Upper lobe of right lung (tissue), 1 donor: Measurements from ENCODE around the gene ZNF532. TPM values are rescaled to one million over a fixed set of nuclear protein-coding genes. Genes with fewer than 3 reads are reported as not detected.
A peak's percentile ranks its signal among the peaks of the same experiment; 100 is the strongest.

Experiments
- ATAC-seq: fragments of 200-7000 bp; cut with Tn5 transposase; one replicate; pipeline ENCODE4 v1.9.1; 2020; ENCODE audit warnings: mild to moderate bottlenecking, moderate library complexity
- DNase-seq: peaks from one replicate; pipeline ENCODE4 v3.0.0-alpha.2; 2020
- H3K27ac ChIP-seq: fragments of 200-600 bp; one replicate; pipeline ENCODE4 v1.8.0; 2022
- H3K27me3 ChIP-seq: fragments of 200-600 bp; one replicate; pipeline ENCODE4 v1.8.0; 2022; ENCODE audit warnings: mild to moderate bottlenecking
- H3K36me3 ChIP-seq: fragments of 200-600 bp; one replicate; pipeline ENCODE4 v1.8.0; 2022
- H3K4me1 ChIP-seq: fragments of 200-600 bp; one replicate; pipeline ENCODE4 v1.8.0; 2022
- H3K4me3 ChIP-seq: fragments of 200-600 bp; one replicate; pipeline ENCODE4 v1.8.0; 2022; ENCODE audit warnings: mild to moderate bottlenecking
- H3K9me3 ChIP-seq: fragments of 200-600 bp; one replicate; pipeline ENCODE4 v1.8.0; 2022
- intact Hi-C: fragments of 100-400 bp; cut with DNase I; formaldehyde crosslinking; loops from one replicate; pipeline ENCODE4 v1.11.0; 2022
- long read RNA-seq: library from polyadenylated mRNA; unstranded; transcript quantifications from one replicate; pipeline ENCODE4 v2.0.0, GENCODE V29; 2021
- total RNA-seq: library from RNA; stranded (reverse); fragmentation: NEBNext Ultra II Directional; extraction: Animal tissue kit (Norgen Biotek cat#: 25700); gene quantifications from one replicate; pipeline ENCODE4 v1.2.1, GENCODE V29; 2021
- TF ChIP-seq, protein P1 (sequence below): fragments of 200-600 bp; IDR thresholded peaks from one replicate; pipeline ENCODE4 v1.8.0; 2022; ENCODE audit warnings: antibody characterized with exemption
- donor health status: DM: no; HTN: yes; CAD: no; lungs with severe emphysema.

ZNF532 gene, protein sequence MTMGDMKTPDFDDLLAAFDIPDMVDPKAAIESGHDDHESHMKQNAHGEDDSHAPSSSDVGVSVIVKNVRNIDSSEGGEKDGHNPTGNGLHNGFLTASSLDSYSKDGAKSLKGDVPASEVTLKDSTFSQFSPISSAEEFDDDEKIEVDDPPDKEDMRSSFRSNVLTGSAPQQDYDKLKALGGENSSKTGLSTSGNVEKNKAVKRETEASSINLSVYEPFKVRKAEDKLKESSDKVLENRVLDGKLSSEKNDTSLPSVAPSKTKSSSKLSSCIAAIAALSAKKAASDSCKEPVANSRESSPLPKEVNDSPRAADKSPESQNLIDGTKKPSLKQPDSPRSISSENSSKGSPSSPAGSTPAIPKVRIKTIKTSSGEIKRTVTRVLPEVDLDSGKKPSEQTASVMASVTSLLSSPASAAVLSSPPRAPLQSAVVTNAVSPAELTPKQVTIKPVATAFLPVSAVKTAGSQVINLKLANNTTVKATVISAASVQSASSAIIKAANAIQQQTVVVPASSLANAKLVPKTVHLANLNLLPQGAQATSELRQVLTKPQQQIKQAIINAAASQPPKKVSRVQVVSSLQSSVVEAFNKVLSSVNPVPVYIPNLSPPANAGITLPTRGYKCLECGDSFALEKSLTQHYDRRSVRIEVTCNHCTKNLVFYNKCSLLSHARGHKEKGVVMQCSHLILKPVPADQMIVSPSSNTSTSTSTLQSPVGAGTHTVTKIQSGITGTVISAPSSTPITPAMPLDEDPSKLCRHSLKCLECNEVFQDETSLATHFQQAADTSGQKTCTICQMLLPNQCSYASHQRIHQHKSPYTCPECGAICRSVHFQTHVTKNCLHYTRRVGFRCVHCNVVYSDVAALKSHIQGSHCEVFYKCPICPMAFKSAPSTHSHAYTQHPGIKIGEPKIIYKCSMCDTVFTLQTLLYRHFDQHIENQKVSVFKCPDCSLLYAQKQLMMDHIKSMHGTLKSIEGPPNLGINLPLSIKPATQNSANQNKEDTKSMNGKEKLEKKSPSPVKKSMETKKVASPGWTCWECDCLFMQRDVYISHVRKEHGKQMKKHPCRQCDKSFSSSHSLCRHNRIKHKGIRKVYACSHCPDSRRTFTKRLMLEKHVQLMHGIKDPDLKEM (N-terminal part only)
- total RNA-seq = 56.6 TPM
- long read RNA-seq, full-length matches to known transcripts = 2 of 26 reads
- long read RNA-seq, partial matches to known transcripts = 9 of 26 reads
- long read RNA-seq, other reads (novel, unspliced or antisense) = 15 of 26 reads

DNA sequence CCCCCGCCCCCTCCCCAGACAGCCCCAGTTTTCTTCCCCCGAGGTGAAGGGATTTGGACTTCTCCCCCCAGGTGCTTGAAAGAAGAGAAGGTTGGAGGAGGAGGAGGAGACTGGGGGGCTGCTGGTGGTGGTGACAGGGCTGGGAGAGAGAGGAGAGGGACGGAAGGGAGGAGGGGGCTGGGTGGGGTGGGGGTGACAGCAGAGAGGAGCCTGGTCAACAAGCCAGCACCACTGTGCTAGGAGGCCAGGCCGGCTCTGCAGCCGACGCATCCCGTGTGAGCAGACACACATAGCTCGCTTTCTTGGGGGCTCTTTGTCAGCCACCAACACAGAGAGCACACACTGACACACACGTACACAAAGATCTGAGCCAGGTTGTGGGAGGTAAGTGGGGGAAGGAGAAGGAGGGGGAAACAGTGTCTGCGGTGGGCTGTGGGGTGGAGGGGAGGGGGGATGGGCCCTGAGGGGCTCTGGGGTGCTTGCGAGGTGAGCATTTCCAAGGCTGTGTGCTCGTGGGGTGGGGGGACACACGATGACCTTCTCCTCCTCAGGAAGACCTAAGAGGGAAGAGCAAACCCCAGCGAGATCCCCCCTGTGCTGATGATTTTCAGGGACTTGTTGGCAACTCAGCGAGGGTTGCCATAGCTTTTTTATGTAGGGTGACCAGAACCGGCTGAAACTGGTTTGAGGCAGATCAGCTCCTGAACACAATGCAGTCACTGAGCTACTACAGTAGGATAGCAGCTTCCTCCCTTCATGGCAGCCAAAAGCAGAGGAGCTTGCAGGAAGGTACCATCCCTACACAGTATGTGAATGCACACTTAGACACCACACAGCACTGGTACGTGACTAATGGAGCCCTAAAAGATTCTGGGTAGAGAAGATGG lies at the start of gene ZNF532:
Gene ZNF532, plus strand, starts transcription at position 732 of the 887 bp plus-strand sequence. CDS start 53,411 bp downstream, outside the sequence.
- H3K4me1 ChIP-seq = peaks cover 51% of the 10 kb centered on the region
- H3K9me3 ChIP-seq = no peaks in the 10 kb centered on the region
- TF ChIP-seq, protein P1, sequence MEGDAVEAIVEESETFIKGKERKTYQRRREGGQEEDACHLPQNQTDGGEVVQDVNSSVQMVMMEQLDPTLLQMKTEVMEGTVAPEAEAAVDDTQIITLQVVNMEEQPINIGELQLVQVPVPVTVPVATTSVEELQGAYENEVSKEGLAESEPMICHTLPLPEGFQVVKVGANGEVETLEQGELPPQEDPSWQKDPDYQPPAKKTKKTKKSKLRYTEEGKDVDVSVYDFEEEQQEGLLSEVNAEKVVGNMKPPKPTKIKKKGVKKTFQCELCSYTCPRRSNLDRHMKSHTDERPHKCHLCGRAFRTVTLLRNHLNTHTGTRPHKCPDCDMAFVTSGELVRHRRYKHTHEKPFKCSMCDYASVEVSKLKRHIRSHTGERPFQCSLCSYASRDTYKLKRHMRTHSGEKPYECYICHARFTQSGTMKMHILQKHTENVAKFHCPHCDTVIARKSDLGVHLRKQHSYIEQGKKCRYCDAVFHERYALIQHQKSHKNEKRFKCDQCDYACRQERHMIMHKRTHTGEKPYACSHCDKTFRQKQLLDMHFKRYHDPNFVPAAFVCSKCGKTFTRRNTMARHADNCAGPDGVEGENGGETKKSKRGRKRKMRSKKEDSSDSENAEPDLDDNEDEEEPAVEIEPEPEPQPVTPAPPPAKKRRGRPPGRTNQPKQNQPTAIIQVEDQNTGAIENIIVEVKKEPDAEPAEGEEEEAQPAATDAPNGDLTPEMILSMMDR = no peak
- intact Hi-C loops = no loop called here
- peak within 1 kb of the TSS; percentile 55 for H3K4me3 ChIP-seq
- peak; percentile 40 for ATAC-seq
- DNase-seq = no peak
- no peaks in the 10 kb centered on the region for H3K27me3 ChIP-seq
- peak within 1 kb of the TSS; percentile 95 for H3K27ac ChIP-seq
- H3K36me3 ChIP-seq = no peaks in the 10 kb centered on the region

DNA sequence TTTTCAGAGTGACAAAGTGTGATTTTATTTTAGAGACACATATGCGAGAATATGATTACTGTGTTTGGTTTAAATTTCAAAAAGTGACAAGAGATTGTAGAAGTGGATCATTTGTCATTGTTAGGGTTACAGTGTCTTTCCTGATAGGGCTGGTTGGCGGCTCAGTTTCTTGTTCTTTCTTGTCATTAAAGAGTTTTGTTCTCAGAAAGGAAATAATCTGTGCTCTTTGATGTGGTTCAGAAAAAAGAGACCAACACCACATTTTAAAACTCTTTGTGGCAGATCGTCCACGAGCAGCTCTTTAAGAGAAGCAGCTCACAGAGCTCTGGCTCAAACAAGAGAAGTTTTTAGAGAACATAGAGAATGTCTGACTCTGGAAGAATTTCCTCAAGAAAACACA lies 45.6 kb upstream of the ZNF532 start:
- H3K9me3 ChIP-seq = no peaks in the 10 kb centered on the region
- ATAC-seq = no peak
- DNase-seq = no peak
- no peak overlapping the region for H3K4me3 ChIP-seq
- no peaks in the 10 kb centered on the region for H3K36me3 ChIP-seq
- TF ChIP-seq, protein P1 = no peak
- no peaks in the 10 kb centered on the region for H3K4me1 ChIP-seq
- intact Hi-C loops = no loop called here
- no peaks in the 10 kb centered on the region for H3K27me3 ChIP-seq
- no peak overlapping the region for H3K27ac ChIP-seq

- Histone ChIP-seq H3K27ac (no peak overlapping the region), H3K4me3 (no peak overlapping the region), H3K9me3 (no peaks in the 10 kb centered on the region), H3K4me1 (no peaks in the 10 kb centered on the region), H3K36me3 (no peaks in the 10 kb centered on the region), H3K27me3 (no peaks in the 10 kb centered on the region)
- TF ChIP-seq, protein P1 = no peak
- intact Hi-C loops = no loop called here
- DNase-seq (no peak), ATAC-seq (no peak)
Measured at GRCh38 chr18:58820251-58820650, 44.4 kb upstream of the ZNF532 start.

- DNase-seq = no peak
- no peak for ATAC-seq
- no peak overlapping the region for H3K27ac ChIP-seq
- H3K4me1 ChIP-seq = no peaks in the 10 kb centered on the region
- H3K36me3 ChIP-seq = no peaks in the 10 kb centered on the region
- H3K4me3 ChIP-seq = no peak overlapping the region
- intact Hi-C loops = no loop called here
- no peaks in the 10 kb centered on the region for H3K27me3 ChIP-seq
- TF ChIP-seq, protein P1 = no peak
- H3K9me3 ChIP-seq = no peaks in the 10 kb centered on the region
Measured at GRCh38 chr18:58822944-58823343, 41.7 kb upstream of the ZNF532 start.
